GF-D8 (cell line): ENCODE data around the gene ACOD1.
"Not testable (repeated sequence)": the region's sequence is repeated elsewhere in the genome, so short reads cannot be mapped to it uniquely, and the experiment has no call there.

ENCODE experiments used
- DNase-seq: peaks from one replicate; lab custom pipeline; 2025; lab: John Stamatoyannopoulos, UW

ACOD1 gene

DNA sequence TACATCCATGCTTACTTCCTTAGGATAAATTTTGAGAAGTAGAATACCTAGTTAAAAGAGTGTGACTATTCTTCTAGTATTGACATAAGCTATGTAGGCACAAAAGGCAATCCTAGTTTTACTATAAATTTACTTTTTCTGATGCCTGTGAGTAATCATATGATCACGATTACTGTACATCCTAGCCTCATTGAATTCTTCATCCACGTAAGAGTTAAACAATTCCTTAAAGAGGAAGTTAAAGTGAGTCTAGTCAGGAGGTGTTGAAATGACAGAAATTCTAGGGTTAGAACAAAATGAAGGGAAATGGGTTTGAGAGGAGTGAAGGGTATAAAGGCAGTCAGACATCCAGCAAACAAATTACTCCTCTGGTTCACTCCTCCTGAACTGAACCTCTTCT, at the start of gene ACOD1:
ACOD1 (plus strand) TSS at position 363 of the 400 bp plus-strand sequence. CDS start 48 bp downstream, outside the sequence.
- DNase-seq = peak; percentile 22

DNA sequence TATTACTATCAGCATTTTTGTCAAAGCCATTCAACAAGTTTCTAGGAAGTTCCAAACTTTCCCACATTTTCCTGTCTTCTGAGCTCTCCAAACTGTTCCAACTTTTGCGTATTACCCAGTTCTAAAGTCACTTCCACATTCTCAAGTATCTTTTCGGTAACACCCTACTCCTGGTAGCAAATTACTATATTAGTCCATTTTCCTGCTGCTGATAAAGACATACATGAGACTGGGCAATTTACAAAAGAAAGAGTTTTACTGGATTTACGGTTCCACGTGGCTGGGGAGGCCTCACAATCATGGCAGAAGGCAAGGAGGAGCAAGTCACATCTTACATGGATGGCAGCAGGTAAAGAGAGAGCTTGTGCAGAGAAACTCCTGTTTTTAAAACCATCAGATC, 49.2 kb upstream of the ACOD1 start:
- DNase-seq = not testable (repeated sequence)

DNA sequence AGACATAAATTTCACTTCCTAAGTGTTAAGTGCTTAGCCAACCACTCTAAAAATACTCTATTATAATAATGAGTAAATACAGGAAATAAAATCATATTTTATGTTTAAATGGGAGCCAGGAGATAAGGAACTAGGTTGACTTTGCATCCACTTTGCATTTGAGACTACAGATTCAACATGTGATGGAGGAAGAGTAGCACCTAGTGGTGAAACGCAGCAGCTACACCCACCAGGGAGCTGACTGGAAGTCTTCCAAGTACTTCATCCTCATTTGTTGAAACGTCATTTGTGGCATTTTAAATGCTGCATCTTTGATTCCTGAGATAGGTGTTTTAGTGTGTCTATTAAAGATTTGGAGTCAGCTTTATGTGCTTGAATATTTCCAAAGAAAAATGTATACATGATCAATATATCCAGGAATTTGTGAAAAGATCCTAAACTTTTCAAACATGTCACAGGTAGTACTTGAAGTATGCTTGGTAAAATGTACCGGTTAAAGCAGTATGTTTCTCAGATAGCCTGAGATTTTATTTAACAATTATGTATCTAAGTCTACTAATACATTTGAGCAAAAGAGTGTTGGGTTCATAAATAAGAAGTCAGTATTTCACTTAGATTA, 44.7 kb upstream of the ACOD1 start:
- DNase-seq = no peak

DNA sequence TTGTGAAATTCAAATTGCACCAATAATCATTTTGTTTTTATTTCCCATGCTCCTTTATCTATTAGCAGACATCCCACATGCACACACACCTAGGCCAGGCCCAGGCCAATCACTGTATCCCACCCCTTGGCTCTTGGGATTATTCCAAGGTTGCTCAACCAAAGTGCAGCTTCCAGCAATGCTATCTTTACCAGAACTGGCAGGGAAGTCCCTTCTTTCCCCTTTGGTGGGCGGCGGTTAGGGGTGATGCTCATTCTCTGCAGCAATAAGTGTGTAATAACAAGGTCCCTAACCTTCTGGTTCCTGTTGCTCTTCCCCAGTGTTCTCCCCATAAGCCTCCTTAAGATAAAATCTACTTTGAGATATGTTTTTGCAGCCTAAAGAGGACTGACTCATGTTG, 43.8 kb upstream of the ACOD1 start:
- DNase-seq = no peak

DNA sequence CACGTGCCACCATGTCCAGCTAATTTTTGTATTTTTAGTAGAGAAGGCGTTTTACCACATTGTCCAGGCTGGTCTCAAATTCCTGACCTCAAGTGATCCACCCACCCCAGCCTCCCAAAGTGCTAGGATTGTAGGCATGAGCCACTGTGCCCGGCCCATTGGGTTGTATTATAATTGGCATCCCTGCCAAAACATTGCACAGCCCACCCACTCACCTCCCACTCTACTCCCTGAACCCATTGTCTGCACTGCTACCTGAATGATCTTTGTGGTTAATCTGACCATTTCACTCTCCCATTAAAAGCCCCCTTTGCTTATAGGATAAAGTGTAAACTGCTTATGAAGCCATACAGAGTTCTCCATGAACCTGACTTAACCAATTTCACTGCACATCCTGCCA, 35.8 kb upstream of the ACOD1 start:
- DNase-seq = no peak

- no peak for DNase-seq
Observed at GRCh38 chr13:76913898-76914297, 34.4 kb upstream of the ACOD1 start.

DNA sequence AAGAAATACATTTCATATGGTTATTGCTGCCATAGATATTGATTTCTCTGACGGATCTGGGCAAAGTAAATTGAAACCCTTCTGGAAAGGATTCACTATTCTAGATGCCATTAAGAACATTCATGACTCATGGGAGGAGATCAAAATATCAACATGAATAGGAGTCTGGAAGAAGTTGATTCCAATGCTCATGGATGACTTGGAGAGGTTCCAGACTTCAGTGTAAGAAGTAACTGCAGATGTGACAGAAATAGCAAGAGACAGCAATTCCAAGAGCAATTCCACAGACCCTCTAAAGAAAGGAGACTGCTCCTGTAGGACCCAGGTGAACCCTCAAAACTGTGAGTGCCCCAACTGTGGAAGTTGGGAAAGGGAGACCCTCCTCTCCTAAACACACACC, 31.2 kb upstream of the ACOD1 start:
- no peak for DNase-seq

GRCh38 chr13:76917755-76918481, 30.4 kb upstream of the ACOD1 start:
- not testable (repeated sequence) for DNase-seq

GRCh38 chr13:76921516-76921915, 26.8 kb upstream of the ACOD1 start:
- no peak for DNase-seq

- DNase-seq = no peak
Observed at GRCh38 chr13:76925115-76925514, 23.2 kb upstream of the ACOD1 start.

DNA sequence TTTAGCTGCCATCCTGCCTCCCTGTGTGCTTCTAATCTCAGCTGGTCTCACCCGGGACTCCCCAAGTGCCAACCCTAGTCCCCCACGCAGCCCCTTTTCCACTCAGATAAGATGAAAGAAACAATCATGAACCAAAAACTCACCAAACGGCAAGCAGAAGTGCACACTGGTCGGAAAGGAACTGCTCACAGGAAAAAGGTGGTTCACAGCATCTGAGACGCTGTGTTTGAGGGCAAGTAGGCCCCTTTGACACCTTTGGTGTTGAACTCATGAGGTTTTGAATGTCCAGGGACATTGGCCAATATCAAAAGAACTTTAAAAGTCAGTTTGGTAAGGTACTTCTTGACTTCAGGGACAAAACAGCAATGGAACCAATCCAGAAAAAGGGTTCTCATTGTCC, 20.4 kb upstream of the ACOD1 start:
- no peak for DNase-seq

DNA sequence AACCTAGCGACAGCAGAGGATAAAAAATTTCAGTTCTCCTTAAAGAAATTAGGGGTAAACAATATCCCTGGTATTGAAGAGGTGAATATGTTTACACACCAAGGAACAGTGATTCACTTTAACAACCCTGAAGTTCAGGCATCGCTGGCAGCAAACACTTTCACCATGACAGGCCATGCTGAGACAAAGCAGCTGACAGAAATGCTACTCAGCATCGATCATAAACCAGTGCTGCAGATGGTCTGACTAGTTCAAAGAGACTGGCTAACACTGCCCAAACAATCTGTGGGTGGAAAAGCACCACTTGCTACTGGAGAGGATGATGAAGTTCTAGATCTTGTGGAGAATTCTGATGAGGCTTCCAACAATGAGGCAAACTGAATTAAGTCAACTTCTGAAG, 19.9 kb upstream of the ACOD1 start:
- no peak for DNase-seq

- DNase-seq = no peak
Observed at GRCh38 chr13:76929320-76929719, 19.0 kb upstream of the ACOD1 start.

- no peak for DNase-seq
Observed at GRCh38 chr13:76929851-76930374, 18.4 kb upstream of the ACOD1 start.

DNA sequence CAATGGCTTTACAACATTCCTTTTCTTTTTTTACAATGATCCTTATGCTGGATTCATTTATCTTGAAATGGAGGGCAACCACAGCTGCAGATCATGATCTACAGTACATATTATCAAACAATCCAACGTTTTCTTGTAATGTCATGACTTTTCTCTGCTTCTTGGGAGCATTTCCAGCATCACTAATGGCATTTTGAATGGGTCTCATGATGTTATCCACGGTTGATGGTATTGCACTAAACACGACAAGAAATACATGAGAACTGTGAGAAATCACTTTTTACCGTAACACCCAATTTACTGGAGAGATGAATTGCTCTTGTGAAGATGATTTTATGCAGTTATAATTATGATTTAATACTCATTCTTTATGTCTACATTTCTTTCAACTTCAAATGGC, 16.2 kb upstream of the ACOD1 start:
- no peak for DNase-seq

GRCh38 chr13:76934671-76935070, 13.6 kb upstream of the ACOD1 start:
- DNase-seq = no peak

GRCh38 chr13:76936763-76937162, 11.5 kb upstream of the ACOD1 start:
- no peak for DNase-seq

DNA sequence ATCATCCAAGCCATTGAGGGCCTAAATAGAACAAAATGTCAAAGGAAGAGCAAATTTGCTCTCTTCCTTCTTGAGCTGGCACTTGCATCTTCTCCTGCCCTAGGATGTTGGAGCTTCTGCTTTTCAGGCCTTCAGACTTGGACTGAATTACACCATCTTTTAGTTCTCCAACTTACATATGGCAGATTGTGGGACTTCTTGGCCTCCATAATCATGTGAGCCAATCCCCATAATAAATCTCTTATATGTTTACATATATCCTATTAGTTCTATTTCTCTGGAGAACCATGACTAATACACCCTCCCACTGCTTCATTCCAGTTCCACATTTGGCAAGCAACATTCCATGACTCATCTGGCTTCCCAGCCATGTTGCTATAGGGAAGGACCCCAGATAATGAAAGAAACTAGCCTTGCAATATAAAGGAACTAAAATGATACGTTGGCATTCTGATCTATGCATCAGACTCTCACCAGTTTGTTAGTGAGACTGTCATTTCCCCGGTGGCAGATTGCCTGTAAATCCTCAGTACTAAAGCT, 11.0 kb upstream of the ACOD1 start:
- no peak for DNase-seq

- DNase-seq = no peak
Observed at GRCh38 chr13:76939215-76939614, 9.1 kb upstream of the ACOD1 start.

DNA sequence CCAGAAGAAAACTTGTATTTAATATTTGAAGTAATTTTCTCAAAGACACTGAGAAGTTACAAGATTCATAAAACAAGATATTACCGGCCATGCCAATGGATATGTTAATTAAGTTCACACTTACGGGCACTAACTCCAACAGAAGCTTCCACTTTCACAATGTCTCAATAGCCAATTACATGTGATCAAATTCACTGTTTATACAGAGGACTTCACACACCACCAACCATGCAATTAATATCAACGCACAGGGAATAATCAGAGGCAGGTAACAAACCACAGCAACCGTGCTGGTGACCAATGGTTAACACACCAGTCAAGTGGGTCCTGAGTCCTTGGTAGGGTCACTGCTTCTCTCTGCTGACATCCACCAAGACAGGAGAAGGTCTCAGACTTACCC, 5.9 kb upstream of the ACOD1 start:
- no peak for DNase-seq

DNA sequence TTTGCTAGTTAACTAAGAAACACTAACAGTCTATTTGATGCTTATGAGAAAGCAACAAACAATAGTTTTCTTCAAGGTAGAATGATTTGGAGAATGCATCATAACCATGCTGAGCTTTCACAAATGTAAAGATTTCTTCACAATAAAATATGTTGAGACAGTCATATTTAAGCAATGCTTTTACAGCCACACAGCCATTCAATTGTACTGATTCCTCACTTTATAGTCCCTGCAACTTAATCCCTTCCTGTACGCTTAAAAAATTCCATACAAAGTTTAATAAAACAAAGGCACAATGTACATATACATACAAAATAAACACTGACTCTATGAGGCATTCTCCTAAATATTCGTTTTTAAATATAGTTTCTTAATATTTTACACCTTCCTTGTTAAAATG, 4.7 kb upstream of the ACOD1 start:
- DNase-seq = no peak

- DNase-seq = no peak
Observed at GRCh38 chr13:76944456-76944855, 3.9 kb upstream of the ACOD1 start.

- DNase-seq = no peak
Observed at GRCh38 chr13:76950101-76950500, 1.8 kb downstream of the ACOD1 start.
